SU-DHL-6 (cell line): ENCODE results near the gene NAA38.
A peak's percentile ranks its signal among the peaks of the same experiment; 100 is the strongest.

Source experiments
- H2AFZ ChIP-seq: fragments of 200-600 bp; sonication (generic); 2 replicates; pipeline ENCODE4 v1.6.1; 2014; ENCODE audit warnings: low read depth, mild to moderate bottlenecking, moderate library complexity, mixed read lengths, antibody characterized with exemption, low read length; ENCODE audit not compliant: severe bottlenecking
- H3F3A ChIP-seq: fragments of 200-600 bp; shearing (Covaris generic); 2 replicates; pipeline ENCODE4 v1.6.0; 2016; ENCODE audit warnings: antibody characterized with exemption, mild to moderate bottlenecking; ENCODE audit not compliant: insufficient read depth
- H3K27ac ChIP-seq: fragments of 200-600 bp; sonication (generic); 2 replicates; pipeline ENCODE4 v1.5.1; 2016; ENCODE audit warnings: low read depth, mild to moderate bottlenecking, low read length, moderate library complexity, mixed read lengths
- H3K27me3 ChIP-seq: fragments of 200-600 bp; sonication (generic), shearing (Covaris generic); 2 replicates; pipeline ENCODE4 v1.6.0; 2014; ENCODE audit warnings: mild to moderate bottlenecking, low read length
- H3K36me3 ChIP-seq: fragments of 200-600 bp; sonication (generic); 2 replicates; pipeline ENCODE4 v1.6.1; 2014; ENCODE audit warnings: mild to moderate bottlenecking, low read length, mixed read lengths
- H3K4me2 ChIP-seq: fragments of 300-600, 200-600 bp; shearing (Covaris generic), sonication (generic); 2 replicates; pipeline ENCODE4 v1.6.0; 2014; ENCODE audit warnings: low read length, low read depth, mild to moderate bottlenecking; ENCODE audit not compliant: poor library complexity, severe bottlenecking
- H3K4me3 ChIP-seq: fragments of 200-600 bp; sonication (generic); 2 replicates; pipeline ENCODE4 v1.5.1; 2014; ENCODE audit warnings: antibody characterized with exemption, low read length, mild to moderate bottlenecking, mixed read lengths; ENCODE audit not compliant: insufficient read depth, poor library complexity, severe bottlenecking
- H3K79me2 ChIP-seq: fragments of 200-600 bp; sonication (generic); 2 replicates; pipeline ENCODE4 v1.6.1; 2014; ENCODE audit warnings: mild to moderate bottlenecking, low read length, moderate library complexity; ENCODE audit not compliant: insufficient read depth
- H3K9ac ChIP-seq: fragments of 200-600 bp; sonication (generic); 2 replicates; pipeline ENCODE4 v1.7.0; 2014; ENCODE audit warnings: mild to moderate bottlenecking, low read length
- H3K9me2 ChIP-seq: fragments of 200-600 bp; sonication (generic); replicated peaks from 2 replicates; pipeline ENCODE4 v1.6.1; 2014; ENCODE audit warnings: low read length; ENCODE audit not compliant: insufficient read depth
- H3K9me3 ChIP-seq: fragments of 200-600 bp; sonication (generic); 2 replicates; pipeline ENCODE4 v1.6.1; 2014; ENCODE audit warnings: low read length, mixed read lengths; ENCODE audit not compliant: insufficient read depth
- H4K20me1 ChIP-seq: fragments of 200-600 bp; sonication (generic); 2 replicates; pipeline ENCODE4 v1.6.1; 2014; ENCODE audit warnings: low read depth, mild to moderate bottlenecking, antibody characterized with exemption, low read length, moderate library complexity, mixed read lengths
- CTCF ChIP-seq: fragments of 200-600 bp; sonication (generic); IDR thresholded peaks from one replicate; pipeline ENCODE4 v1.5.1; 2017; ENCODE audit warnings: antibody characterized with exemption, mild to moderate bottlenecking, low read length, moderate library complexity; ENCODE audit not compliant: insufficient read depth, poor library complexity, severe bottlenecking
- EZH2phosphoT487 ChIP-seq: fragments of 200-600 bp; sonication (generic), shearing (Covaris generic); conservative IDR thresholded peaks from 2 replicates; pipeline ENCODE4 v1.6.1; 2018; ENCODE audit warnings: mild to moderate bottlenecking, antibody characterized with exemption, low read length, moderate library complexity, mixed read lengths

The NAA38 gene

DNA sequence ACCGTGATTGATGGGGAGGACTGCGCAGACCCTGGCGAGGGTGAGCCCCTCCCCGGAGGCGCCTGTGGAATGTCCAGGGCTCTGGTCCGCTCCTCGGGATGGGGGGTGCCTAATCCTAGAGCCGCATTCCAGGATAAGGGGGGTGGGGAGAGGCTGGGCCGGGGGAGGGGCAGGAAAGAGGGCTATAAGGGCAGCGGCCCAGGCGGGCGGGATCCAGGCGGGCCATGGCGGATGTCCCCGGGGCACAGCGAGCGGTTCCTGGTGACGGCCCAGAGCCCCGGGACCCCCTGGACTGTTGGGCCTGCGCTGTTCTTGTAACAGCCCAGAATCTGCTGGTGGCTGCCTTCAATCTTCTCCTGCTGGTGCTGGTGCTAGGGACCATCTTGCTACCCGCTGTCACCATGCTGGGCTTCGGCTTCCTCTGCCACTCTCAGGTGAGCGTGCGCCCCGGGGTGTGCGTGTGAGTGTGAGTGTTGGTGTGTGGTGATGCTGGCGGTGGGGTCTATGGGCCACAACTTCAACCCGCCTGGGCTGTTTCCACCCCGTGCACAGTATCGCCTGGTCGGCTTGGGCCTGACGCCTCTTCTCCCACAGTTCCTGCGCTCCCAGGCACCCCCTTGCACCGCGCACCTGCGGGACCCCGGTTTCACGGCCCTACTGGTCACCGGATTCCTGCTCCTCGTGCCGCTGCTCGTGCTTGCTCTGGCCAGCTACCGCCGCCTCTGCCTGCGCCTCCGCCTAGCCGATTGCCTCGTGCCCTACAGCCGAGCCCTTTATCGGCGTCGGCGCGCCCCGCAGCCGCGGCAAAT, 2.3 kb downstream of the NAA38 start, which contains the start of gene TMEM88:
TSS of gene TMEM88 (plus strand) at position 216 of the 809 bp plus-strand sequence. CDS start at position 225, 9 bp downstream.
- H2AFZ ChIP-seq = no peak within 1 kb of the TSS
- H3K4me3 ChIP-seq = peak within 1 kb of the TSS; percentile 71
- peaks cover 7% of the 10 kb centered on the region for H3F3A ChIP-seq
- peaks cover 27% of the 10 kb centered on the region for H3K79me2 ChIP-seq
- no peaks in the 10 kb centered on the region for H3K9me2 ChIP-seq
- no peaks in the 10 kb centered on the region for H3K9me3 ChIP-seq
- no peaks in the 10 kb centered on the region for H3K36me3 ChIP-seq
- no peaks in the 10 kb centered on the region for H4K20me1 ChIP-seq
- H3K9ac ChIP-seq = peak within 1 kb of the TSS; percentile 86
- no peak for TF ChIP-seq CTCF
- TF ChIP-seq EZH2phosphoT487 = no peak
- no peaks in the 10 kb centered on the region for H3K27me3 ChIP-seq
- peak within 1 kb of the TSS; percentile 87 for H3K4me2 ChIP-seq
- no peak within 1 kb of the TSS; the same call in 1 of the 2 replicates for H3K27ac ChIP-seq

- Histone ChIP-seq H3K4me3 (no peak overlapping the region), H3K79me2 (peaks cover 24% of the 10 kb centered on the region), H2AFZ (no peak overlapping the region), H3K36me3 (no peaks in the 10 kb centered on the region), H3F3A (peaks cover 10% of the 10 kb centered on the region), H3K9me2 (no peaks in the 10 kb centered on the region), H4K20me1 (no peaks in the 10 kb centered on the region), H3K27me3 (no peaks in the 10 kb centered on the region), H3K27ac (no peak overlapping the region), H3K9ac (no peak overlapping the region), H3K9me3 (no peaks in the 10 kb centered on the region), H3K4me2 (no peak overlapping the region)
- no peak for TF ChIP-seq EZH2phosphoT487
Observed at GRCh38 chr17:7854078-7854777, 3.1 kb downstream of the NAA38 start.

DNA sequence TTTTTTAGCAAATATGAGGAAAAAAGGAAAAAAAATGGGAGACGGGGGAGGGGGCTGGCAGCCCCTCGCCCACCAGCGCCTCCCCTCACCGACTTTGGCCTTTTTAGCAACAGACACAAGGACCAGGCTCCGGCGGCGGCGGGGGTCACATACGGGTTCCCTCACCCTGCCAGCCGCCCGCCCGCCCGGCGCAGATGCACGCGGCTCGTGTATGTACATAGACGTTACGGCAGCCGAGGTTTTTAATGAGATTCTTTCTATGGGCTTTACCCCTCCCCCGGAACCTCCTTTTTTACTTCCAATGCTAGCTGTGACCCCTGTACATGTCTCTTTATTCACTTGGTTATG, 3.7 kb downstream of the NAA38 start:
- H3K79me2 ChIP-seq = peaks cover 19% of the 10 kb centered on the region
- no peaks in the 10 kb centered on the region for H3K27me3 ChIP-seq
- H3K9me3 ChIP-seq = no peaks in the 10 kb centered on the region
- H2AFZ ChIP-seq = no peak overlapping the region
- no peak overlapping the region for H3K4me3 ChIP-seq
- H4K20me1 ChIP-seq = no peaks in the 10 kb centered on the region
- H3K36me3 ChIP-seq = no peaks in the 10 kb centered on the region
- no peak overlapping the region for H3K9ac ChIP-seq
- no peak overlapping the region for H3K27ac ChIP-seq
- TF ChIP-seq CTCF (no peak), EZH2phosphoT487 (no peak)
- H3K4me2 ChIP-seq = no peak overlapping the region
- no peaks in the 10 kb centered on the region for H3K9me2 ChIP-seq
- H3F3A ChIP-seq = peaks cover 10% of the 10 kb centered on the region
